Stimulated activated CD4-positive, alpha-beta T cell treated with anti-CD3 and anti-CD28 coated beads, Interleukin-1b, Interleukin-23, amount 100 ng/mL, for 1 hour (primary cell): ENCODE measurements around the gene MYLK.

Source experiments
- DNase-seq, 2 donors: peaks; one replicate each; pipeline ENCODE4 v3.0.0-alpha.2; 2020; ENCODE audit warnings: low read depth in 2 of 2

Gene MYLK

GRCh38 chr3:123819949-123820348 is 64.2 kb downstream of the MYLK start:
- no peak for DNase-seq

- DNase-seq: no peak
Observed at GRCh38 chr3:123818921-123819429, 65.2 kb downstream of the MYLK start.

- DNase-seq: no peak
Observed at GRCh38 chr3:123818324-123818920, 65.7 kb downstream of the MYLK start.

GRCh38 chr3:123817413-123817812 is 66.7 kb downstream of the MYLK start:
- DNase-seq: no peak

- DNase-seq: no peak
Observed at GRCh38 chr3:123816673-123817207, 67.4 kb downstream of the MYLK start.

GRCh38 chr3:123815981-123816380 is 68.2 kb downstream of the MYLK start:
- DNase-seq: no peak

GRCh38 chr3:123813876-123814275 is 70.3 kb downstream of the MYLK start:
- no peak for DNase-seq

- no peak for DNase-seq
Observed at GRCh38 chr3:123809597-123809996, 74.5 kb downstream of the MYLK start.

- no peak for DNase-seq
Observed at GRCh38 chr3:123808812-123809211, 75.3 kb downstream of the MYLK start.

GRCh38 chr3:123807820-123808219 is 76.3 kb downstream of the MYLK start:
- DNase-seq: no peak

GRCh38 chr3:123805504-123805903 is 78.6 kb downstream of the MYLK start:
- no peak for DNase-seq

- DNase-seq: no peak
Observed at GRCh38 chr3:123805101-123805500, 79.0 kb downstream of the MYLK start.

GRCh38 chr3:123804676-123805075 is 79.5 kb downstream of the MYLK start:
- no peak for DNase-seq

- no peak for DNase-seq
Observed at GRCh38 chr3:123803521-123803920, 80.6 kb downstream of the MYLK start.

GRCh38 chr3:123802007-123802625 is 82.0 kb downstream of the MYLK start:
- no peak for DNase-seq

GRCh38 chr3:123801474-123801873 is 82.7 kb downstream of the MYLK start:
- no peak for DNase-seq

- no peak for DNase-seq
Observed at GRCh38 chr3:123800362-123800682, 83.8 kb downstream of the MYLK start.

- DNase-seq: no peak
Observed at GRCh38 chr3:123799544-123800361, 84.4 kb downstream of the MYLK start.

- DNase-seq: no peak
Observed at GRCh38 chr3:123798550-123798949, 85.6 kb downstream of the MYLK start.

- DNase-seq: no peak
Observed at GRCh38 chr3:123795471-123796251, 88.5 kb downstream of the MYLK start.

- DNase-seq: no peak
Observed at GRCh38 chr3:123793425-123793824, 90.7 kb downstream of the MYLK start.
